C1 segment of cervical spinal cord (tissue), 14 donors: ENCODE measurements around the gene DEFB127.
"Not testable (repeated sequence)": the region's sequence is repeated elsewhere in the genome, so short reads cannot be mapped to it uniquely, and the experiment has no call there.

Experiments
- DNase-seq, 14 donors: peaks; one replicate each; lab custom pipeline; 2025; lab: John Stamatoyannopoulos, UW

DEFB127 gene

GRCh38 chr20:157154-157553 lies at the start of gene DEFB127:
TSS of gene DEFB127 (plus strand) at chr20:157454. CDS start at chr20:157545, 91 bp downstream.
- DNase-seq = no peak

- no peak for DNase-seq
Observed at GRCh38 chr20:112396-112795, 44.9 kb upstream of the DEFB127 start.

- DNase-seq = no peak
Observed at GRCh38 chr20:117518-117917, 39.7 kb upstream of the DEFB127 start.

- not testable (repeated sequence) for DNase-seq
Observed at GRCh38 chr20:129786-130323, 27.4 kb upstream of the DEFB127 start.

GRCh38 chr20:137668-138490 lies 19.4 kb upstream of the DEFB127 start:
- no peak for DNase-seq

- DNase-seq = no peak
Observed at GRCh38 chr20:142290-142689, 15.0 kb upstream of the DEFB127 start, which contains the start of gene DEFB126. TSS of gene DEFB126 (plus strand) at chr20:142590. CDS start at chr20:142629, 39 bp downstream.

- no peak for DNase-seq
Observed at GRCh38 chr20:145877-146276, 11.4 kb upstream of the DEFB127 start.

- no peak for DNase-seq
Observed at GRCh38 chr20:152131-152530, 5.1 kb upstream of the DEFB127 start.

- no peak for DNase-seq
Observed at GRCh38 chr20:164618-165017, 7.4 kb downstream of the DEFB127 start.

- DNase-seq = peak in 1 of 14 donors; percentile 80
Observed at GRCh38 chr20:168876-169275, 11.6 kb downstream of the DEFB127 start.

- no peak for DNase-seq
Observed at GRCh38 chr20:184288-184687, 27.0 kb downstream of the DEFB127 start.

- no peak for DNase-seq
Observed at GRCh38 chr20:187733-188132, 30.5 kb downstream of the DEFB127 start.

GRCh38 chr20:189611-190010 lies 32.4 kb downstream of the DEFB127 start, which contains the start of gene DEFB128:
TSS of gene DEFB128 (minus strand) at chr20:189711. CDS start at chr20:189623, 88 bp downstream.
- no peak for DNase-seq

- no peak for DNase-seq
Observed at GRCh38 chr20:198225-198624, 41.0 kb downstream of the DEFB127 start.

GRCh38 chr20:199996-200395 lies 42.7 kb downstream of the DEFB127 start:
- DNase-seq = no peak

GRCh38 chr20:203630-204029 lies 46.4 kb downstream of the DEFB127 start:
- not testable (repeated sequence) for DNase-seq
